CD4-positive, alpha-beta T cell treated with Interleukin-2 at 100 ng/mL for 4 hours (primary cell): ENCODE data around the gene IL17C.
A peak's percentile ranks its signal among the peaks of the same experiment; 100 is the strongest.

Experiments
- DNase-seq: peaks from one replicate; pipeline ENCODE4 v3.0.0-alpha.2; 2020; ENCODE audit warnings: low spot score

The IL17C gene

GRCh38 chr16:88627531-88628411, 10.6 kb upstream of the IL17C start:
- DNase-seq = no peak

- DNase-seq = no peak
Observed at GRCh38 chr16:88628512-88628974, 9.8 kb upstream of the IL17C start.

- no peak for DNase-seq
Observed at GRCh38 chr16:88629835-88630234, 8.5 kb upstream of the IL17C start.

GRCh38 chr16:88630433-88630832, 7.9 kb upstream of the IL17C start:
- no peak for DNase-seq

GRCh38 chr16:88630941-88631340, 7.4 kb upstream of the IL17C start:
- no peak for DNase-seq

GRCh38 chr16:88631384-88631783, 7.0 kb upstream of the IL17C start:
- no peak for DNase-seq

GRCh38 chr16:88631920-88632586, 6.3 kb upstream of the IL17C start:
- DNase-seq = no peak

GRCh38 chr16:88632587-88632930, 5.8 kb upstream of the IL17C start:
- DNase-seq = no peak

- DNase-seq = peak; percentile 38
Observed at GRCh38 chr16:88633684-88634140, 4.7 kb upstream of the IL17C start.

- DNase-seq = peak; percentile 46
Observed at GRCh38 chr16:88634141-88634993, 4.0 kb upstream of the IL17C start.

GRCh38 chr16:88634994-88635670, 3.2 kb upstream of the IL17C start:
- DNase-seq = no peak

- no peak for DNase-seq
Observed at GRCh38 chr16:88635671-88636319, 2.6 kb upstream of the IL17C start.

- DNase-seq = no peak
Observed at GRCh38 chr16:88636488-88637265, 1.7 kb upstream of the IL17C start.

GRCh38 chr16:88639231-88640038, 1.1 kb downstream of the IL17C start:
- no peak for DNase-seq

GRCh38 chr16:88640039-88640495, 1.7 kb downstream of the IL17C start:
- no peak for DNase-seq

- DNase-seq = no peak
Observed at GRCh38 chr16:88640498-88641247, 2.3 kb downstream of the IL17C start.

- no peak for DNase-seq
Observed at GRCh38 chr16:88642881-88643643, 4.7 kb downstream of the IL17C start.

GRCh38 chr16:88643644-88643932, 5.2 kb downstream of the IL17C start:
- no peak for DNase-seq
